Neural progenitor cell (in vitro differentiated cells): ENCODE data around the gene LAPTM4A. TPM values are rescaled to one million over a fixed set of nuclear protein-coding genes. Genes with fewer than 3 reads are reported as not detected.

ENCODE experiments used
- DNase-seq: peaks from one replicate; pipeline ENCODE4 v3.0.0-alpha.2; 2016; ENCODE audit warnings: low spot score
- H2AFZ ChIP-seq: fragments of 200-600 bp; sonication (generic); replicated peaks from 2 replicates; pipeline ENCODE4 v1.6.1; 2016; ENCODE audit warnings: antibody characterized with exemption
- H3F3A ChIP-seq: fragments of 200-600 bp; sonication (generic); 2 replicates; pipeline ENCODE4 v1.6.1; 2016; ENCODE audit warnings: antibody characterized with exemption, low read depth
- H3K27ac ChIP-seq: fragments of 200-600 bp; sonication (generic); 2 replicates; pipeline ENCODE4 v1.5.1; 2016; ENCODE audit warnings: mild to moderate bottlenecking
- H3K27me3 ChIP-seq: fragments of 200-600 bp; sonication (generic); 2 replicates; pipeline ENCODE4 v1.6.1; 2016; ENCODE audit warnings: mild to moderate bottlenecking, moderate library complexity
- H3K36me3 ChIP-seq: fragments of 200-600 bp; sonication (generic); 2 replicates; pipeline ENCODE4 v1.5.1; 2016
- H3K4me1 ChIP-seq: fragments of 200-600 bp; sonication (generic); 2 replicates; pipeline ENCODE4 v1.6.1; 2016; ENCODE audit warnings: mixed run types
- H3K4me2 ChIP-seq: fragments of 200-600 bp; sonication (generic); 2 replicates; pipeline ENCODE4 v1.6.1; 2016
- H3K4me3 ChIP-seq: fragments of 200-600 bp; sonication (generic); 2 replicates; pipeline ENCODE4 v1.5.1; 2016
- H3K79me2 ChIP-seq: fragments of 200-600 bp; sonication (generic); 2 replicates; pipeline ENCODE4 v1.6.1; 2016; ENCODE audit warnings: low read depth
- H3K9ac ChIP-seq: fragments of 200-600 bp; sonication (generic); 2 replicates; pipeline ENCODE4 v1.6.1; 2016
- H3K9me3 ChIP-seq: fragments of 200-600 bp; sonication (generic); 2 replicates; pipeline ENCODE4 v1.5.1; 2016; ENCODE audit warnings: low read depth
- H4K20me1 ChIP-seq: fragments of 200-600 bp; sonication (generic); 2 replicates; pipeline ENCODE4 v1.6.1; 2016; ENCODE audit warnings: low read depth
- H3K27ac Mint-ChIP-seq: 3 replicates; pipeline ENCODE4 v1.8.0; 2021; ENCODE audit warnings: mixed read lengths
- H3K27me3 Mint-ChIP-seq: 2 replicates; pipeline ENCODE4 v1.8.0; 2022; ENCODE audit warnings: low read depth, mild to moderate bottlenecking, inconsistent platforms, moderate library complexity, mixed read lengths; ENCODE audit not compliant: insufficient read depth
- H3K36me3 Mint-ChIP-seq: 3 replicates; pipeline ENCODE4 v1.8.0; 2021; ENCODE audit warnings: mixed read lengths
- H3K4me1 Mint-ChIP-seq: 3 replicates; pipeline ENCODE4 v1.8.0; 2021; ENCODE audit warnings: mixed read lengths
- H3K4me3 Mint-ChIP-seq: 3 replicates; pipeline ENCODE4 v1.8.0; 2021; ENCODE audit warnings: mild to moderate bottlenecking, moderate library complexity, mixed read lengths
- H3K9me3 Mint-ChIP-seq: 3 replicates; pipeline ENCODE4 v1.8.0; 2020; ENCODE audit warnings: mixed read lengths
- CTCF ChIP-seq: fragments of 200-600 bp; sonication (generic); IDR thresholded peaks from 2 replicates; pipeline ENCODE4 v1.5.1; 2017; ENCODE audit warnings: antibody characterized with exemption, mild to moderate bottlenecking
- EZH2 ChIP-seq: fragments of 200-600 bp; sonication (generic); IDR thresholded peaks from 2 replicates; pipeline ENCODE4 v1.6.1; 2017; ENCODE audit warnings: antibody characterized with exemption, mild to moderate bottlenecking, moderate library complexity
- EZH2phosphoT487 ChIP-seq: fragments of 200-600 bp; sonication (generic); IDR thresholded peaks from 2 replicates; pipeline ENCODE4 v1.6.1; 2017; ENCODE audit warnings: antibody characterized with exemption
- total RNA-seq: library from RNA; depleted of rRNA; stranded (reverse); fragments of >200 nt; gene quantifications from 2 replicates; pipeline ENCODE4 v1.2.3, GENCODE V29; 2015; ENCODE audit warnings: low replicate concordance

LAPTM4A gene
- total RNA-seq, 1 donor from 2014 or later = 205 TPM

GRCh38 chr2:20065885-20066602 lies 14.6 kb upstream of the LAPTM4A start:
- Mint-ChIP-seq H3K4me3 (no peak overlapping the region), H3K4me1 (peaks cover 15% of the 10 kb centered on the region), H3K27me3 (peaks cover 7% of the 10 kb centered on the region), H3K36me3 (no peaks in the 10 kb centered on the region), H3K27ac (no peak overlapping the region), H3K9me3 (peaks cover 4% of the 10 kb centered on the region)
- H2AFZ ChIP-seq = no peak overlapping the region
- no peak for DNase-seq
- H3K4me2 ChIP-seq = no peak overlapping the region
- no peaks in the 10 kb centered on the region for H3K36me3 ChIP-seq
- no peaks in the 10 kb centered on the region for H3F3A ChIP-seq
- no peaks in the 10 kb centered on the region for H3K27me3 ChIP-seq
- no peaks in the 10 kb centered on the region for H3K9me3 ChIP-seq
- no peak for TF ChIP-seq EZH2
- TF ChIP-seq EZH2phosphoT487 = no peak
- TF ChIP-seq CTCF = no peak
- H3K9ac ChIP-seq = no peak overlapping the region
- no peaks in the 10 kb centered on the region for H3K4me1 ChIP-seq
- no peaks in the 10 kb centered on the region for H4K20me1 ChIP-seq
- H3K4me3 ChIP-seq = no peak overlapping the region
- no peak overlapping the region for H3K27ac ChIP-seq
- no peaks in the 10 kb centered on the region for H3K79me2 ChIP-seq

GRCh38 chr2:20064841-20065240 lies 13.4 kb upstream of the LAPTM4A start:
- Mint-ChIP-seq H3K27me3 (peaks cover 7% of the 10 kb centered on the region), H3K9me3 (peaks cover 4% of the 10 kb centered on the region), H3K4me1 (peaks cover 9% of the 10 kb centered on the region), H3K27ac (no peak overlapping the region), H3K36me3 (no peaks in the 10 kb centered on the region), H3K4me3 (no peak overlapping the region)
- H3F3A ChIP-seq = no peaks in the 10 kb centered on the region
- no peaks in the 10 kb centered on the region for H3K27me3 ChIP-seq
- no peak overlapping the region for H3K9ac ChIP-seq
- no peak overlapping the region for H3K4me3 ChIP-seq
- no peak for DNase-seq
- no peaks in the 10 kb centered on the region for H3K4me1 ChIP-seq
- no peaks in the 10 kb centered on the region for H3K79me2 ChIP-seq
- H3K27ac ChIP-seq = no peak overlapping the region
- no peak overlapping the region for H2AFZ ChIP-seq
- H3K9me3 ChIP-seq = no peaks in the 10 kb centered on the region
- no peak overlapping the region for H3K4me2 ChIP-seq
- no peaks in the 10 kb centered on the region for H3K36me3 ChIP-seq
- no peak for TF ChIP-seq EZH2
- no peak for TF ChIP-seq EZH2phosphoT487
- TF ChIP-seq CTCF = no peak
- no peaks in the 10 kb centered on the region for H4K20me1 ChIP-seq

- Histone ChIP-seq H3K9me3 (no peaks in the 10 kb centered on the region), H3F3A (no peaks in the 10 kb centered on the region), H3K4me2 (no peak overlapping the region), H3K27me3 (no peaks in the 10 kb centered on the region), H2AFZ (no peak overlapping the region), H3K4me1 (no peaks in the 10 kb centered on the region), H4K20me1 (no peaks in the 10 kb centered on the region), H3K27ac (no peak overlapping the region), H3K79me2 (no peaks in the 10 kb centered on the region), H3K36me3 (no peaks in the 10 kb centered on the region), H3K4me3 (no peak overlapping the region), H3K9ac (no peak overlapping the region)
- H3K27me3 Mint-ChIP-seq = peaks cover 7% of the 10 kb centered on the region
- peaks cover 9% of the 10 kb centered on the region for H3K4me1 Mint-ChIP-seq
- H3K4me3 Mint-ChIP-seq = no peak overlapping the region
- TF ChIP-seq EZH2phosphoT487 = no peak
- no peak for TF ChIP-seq EZH2
- no peak for TF ChIP-seq CTCF
- H3K36me3 Mint-ChIP-seq = no peaks in the 10 kb centered on the region
- no peak overlapping the region for H3K27ac Mint-ChIP-seq
- no peak for DNase-seq
- peaks cover 4% of the 10 kb centered on the region for H3K9me3 Mint-ChIP-seq
Measured at GRCh38 chr2:20064421-20064820, 13.0 kb upstream of the LAPTM4A start.
